VCaP (cell line): ENCODE measurements around the gene PPIC.
A peak's percentile ranks its signal among the peaks of the same experiment; 100 is the strongest.

Source experiments
- H3K27ac ChIP-seq: fragments of 450-650 bp; 2 replicates; pipeline ENCODE4 v1.5.1; 2017
- TF ChIP-seq, protein P1 (sequence below): fragments of 450-650 bp; conservative IDR thresholded peaks from 2 replicates; pipeline ENCODE4 v1.5.1; 2017; ENCODE audit warnings: mild to moderate bottlenecking, moderate library complexity

Gene PPIC

DNA sequence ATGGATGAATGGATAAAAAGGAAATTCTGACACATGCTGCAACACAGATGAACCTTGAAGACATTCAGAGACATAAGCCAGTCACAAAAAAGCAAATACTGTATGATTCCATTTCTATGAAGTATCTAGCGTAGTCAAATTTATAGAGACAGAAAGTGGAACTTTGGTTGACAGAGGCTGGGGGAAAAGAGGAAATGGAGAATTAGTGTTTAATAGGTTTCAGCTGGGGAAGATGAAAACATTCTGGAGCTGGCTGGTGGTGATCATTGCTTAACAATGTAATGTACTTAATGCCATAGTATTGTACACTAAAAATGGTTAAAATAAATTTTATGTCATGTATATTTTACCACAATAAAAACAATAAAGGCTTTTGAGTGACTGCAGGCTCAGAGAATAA, 24.2 kb downstream of the PPIC start:
- H3K27ac ChIP-seq = no peak overlapping the region
- TF ChIP-seq, protein P1, sequence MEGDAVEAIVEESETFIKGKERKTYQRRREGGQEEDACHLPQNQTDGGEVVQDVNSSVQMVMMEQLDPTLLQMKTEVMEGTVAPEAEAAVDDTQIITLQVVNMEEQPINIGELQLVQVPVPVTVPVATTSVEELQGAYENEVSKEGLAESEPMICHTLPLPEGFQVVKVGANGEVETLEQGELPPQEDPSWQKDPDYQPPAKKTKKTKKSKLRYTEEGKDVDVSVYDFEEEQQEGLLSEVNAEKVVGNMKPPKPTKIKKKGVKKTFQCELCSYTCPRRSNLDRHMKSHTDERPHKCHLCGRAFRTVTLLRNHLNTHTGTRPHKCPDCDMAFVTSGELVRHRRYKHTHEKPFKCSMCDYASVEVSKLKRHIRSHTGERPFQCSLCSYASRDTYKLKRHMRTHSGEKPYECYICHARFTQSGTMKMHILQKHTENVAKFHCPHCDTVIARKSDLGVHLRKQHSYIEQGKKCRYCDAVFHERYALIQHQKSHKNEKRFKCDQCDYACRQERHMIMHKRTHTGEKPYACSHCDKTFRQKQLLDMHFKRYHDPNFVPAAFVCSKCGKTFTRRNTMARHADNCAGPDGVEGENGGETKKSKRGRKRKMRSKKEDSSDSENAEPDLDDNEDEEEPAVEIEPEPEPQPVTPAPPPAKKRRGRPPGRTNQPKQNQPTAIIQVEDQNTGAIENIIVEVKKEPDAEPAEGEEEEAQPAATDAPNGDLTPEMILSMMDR = no peak

DNA sequence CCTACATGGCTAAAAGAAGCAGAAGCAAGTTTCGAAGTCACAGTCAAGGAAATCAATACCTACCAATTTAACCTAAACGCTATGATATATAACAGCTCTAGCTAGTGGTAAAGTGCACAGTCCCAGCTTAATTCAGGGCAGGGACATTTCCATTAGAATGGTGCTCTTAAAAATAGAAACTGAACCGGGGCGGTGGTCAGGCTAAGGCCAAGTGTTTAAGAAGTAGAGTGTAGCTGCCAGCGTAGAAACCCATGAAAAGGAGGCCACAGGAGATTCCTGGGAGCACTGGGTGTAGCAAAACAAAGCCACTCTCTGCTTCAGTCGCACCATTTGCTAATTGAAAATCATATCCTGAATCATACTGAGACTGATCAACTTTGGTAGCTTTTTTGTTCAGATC, 28.8 kb downstream of the PPIC start:
- H3K27ac ChIP-seq = no peak overlapping the region
- TF ChIP-seq, protein P1 = no peak

DNA sequence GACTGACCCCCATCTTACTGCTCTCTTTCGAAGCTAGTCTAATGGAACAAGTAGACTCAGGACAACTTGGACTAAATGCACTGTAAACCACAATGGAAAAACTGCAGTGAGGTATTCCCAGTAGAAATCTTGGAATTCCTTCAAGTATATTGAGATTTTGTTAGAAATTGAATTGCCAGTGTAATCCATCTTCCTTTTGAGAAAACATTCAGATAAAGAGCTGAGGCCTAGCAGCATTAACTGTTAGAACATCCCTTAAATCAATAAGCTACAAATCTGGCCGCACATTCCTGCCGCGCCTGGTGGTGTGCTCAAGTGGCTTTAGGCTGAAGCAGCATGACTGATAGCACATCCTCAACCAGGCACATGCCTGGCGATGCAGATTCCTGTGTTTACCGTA, 29.3 kb downstream of the PPIC start:
- no peak overlapping the region for H3K27ac ChIP-seq
- TF ChIP-seq, protein P1 = no peak

DNA sequence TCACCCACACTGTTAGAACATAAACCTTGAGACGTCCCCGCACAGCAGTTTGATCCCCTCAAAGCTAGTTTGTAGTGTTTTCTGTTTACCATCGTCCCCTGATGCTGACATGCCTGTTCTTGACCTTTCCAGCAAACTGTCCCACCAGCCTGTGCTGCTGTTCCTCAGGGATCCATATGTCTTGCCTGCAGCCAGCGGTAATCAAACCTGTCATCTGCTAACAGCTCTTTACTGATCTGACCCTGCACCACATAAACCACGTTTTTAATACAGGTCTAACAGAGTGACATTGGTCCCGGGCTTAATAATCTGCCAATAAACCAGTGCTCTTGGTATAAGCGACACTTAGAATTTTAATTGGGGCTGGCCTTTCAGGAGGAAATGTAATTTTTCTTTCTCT, 34.7 kb downstream of the PPIC start:
- TF ChIP-seq, protein P1 = no peak
- H3K27ac ChIP-seq = no peak overlapping the region

DNA sequence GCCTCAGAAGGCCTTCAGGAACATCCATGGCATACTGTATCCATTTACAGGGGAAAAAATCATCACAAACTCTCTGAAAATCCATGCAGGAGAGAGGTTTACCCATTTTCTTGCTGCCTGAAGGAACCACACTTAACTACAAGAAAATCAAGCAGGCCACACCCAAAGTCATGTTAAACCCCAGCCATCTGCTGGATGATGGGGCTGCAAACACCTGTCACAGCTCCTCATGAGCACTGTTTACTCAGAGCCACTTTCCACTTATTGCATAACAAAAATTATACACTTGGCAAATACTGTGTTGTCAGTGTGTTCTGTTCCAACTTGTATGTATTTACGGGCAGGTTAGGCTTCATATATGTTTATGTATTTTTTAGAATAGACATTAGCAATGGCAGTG, 35.8 kb downstream of the PPIC start:
- H3K27ac ChIP-seq = no peak overlapping the region
- TF ChIP-seq, protein P1 = no peak

DNA sequence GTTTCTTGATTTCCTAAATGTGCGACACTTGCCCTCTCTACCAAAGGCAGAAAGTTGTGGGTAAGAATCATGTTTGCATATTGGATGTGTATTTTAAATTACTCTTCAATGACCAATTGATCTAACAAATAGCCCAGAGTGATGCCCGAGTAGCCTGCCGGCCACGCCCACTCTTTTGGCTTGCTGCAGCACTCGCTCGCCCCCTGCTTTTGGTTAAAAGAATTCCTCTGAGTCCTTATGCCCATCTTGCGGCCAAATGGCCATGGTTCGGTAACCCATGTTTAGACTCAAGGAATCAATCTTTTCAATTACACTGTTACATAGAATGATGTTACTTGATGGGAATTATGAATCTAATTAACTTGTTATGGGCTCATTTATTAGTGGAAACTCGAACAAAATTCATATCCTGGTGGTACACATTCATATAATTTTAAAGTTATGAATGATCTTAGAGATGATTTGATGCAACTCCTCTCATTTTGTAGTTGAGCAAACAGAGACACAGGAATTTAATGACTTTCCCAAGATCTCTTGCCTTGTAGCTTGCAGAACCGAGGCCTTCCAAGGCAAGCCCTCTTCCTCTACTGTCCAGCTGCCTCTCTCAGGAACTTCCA, 36.5 kb downstream of the PPIC start:
- no peak overlapping the region for H3K27ac ChIP-seq
- TF ChIP-seq, protein P1 = peak; percentile 81

DNA sequence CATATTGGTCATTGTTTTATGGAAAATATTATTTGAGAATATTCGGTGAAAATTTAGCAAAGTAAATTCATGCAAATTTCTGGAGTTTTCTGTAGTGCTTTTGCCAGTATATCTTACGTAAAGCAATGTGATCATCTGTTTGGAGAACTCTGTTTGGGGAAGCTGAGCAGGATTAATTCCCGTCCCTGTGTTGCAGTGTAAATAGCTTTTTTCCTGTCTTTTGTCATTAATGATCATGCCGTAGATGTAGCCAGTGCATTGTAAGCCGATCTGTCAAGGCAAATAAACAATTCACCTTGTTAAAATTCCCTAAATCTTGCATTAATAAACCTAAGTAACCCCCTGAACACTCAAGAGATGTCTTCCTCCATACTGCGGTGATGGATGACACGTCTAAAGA, 39.2 kb downstream of the PPIC start:
- no peak overlapping the region for H3K27ac ChIP-seq
- TF ChIP-seq, protein P1 = no peak
